Retinal pigment epithelial cell (primary cell): ENCODE measurements around the gene IMPACT.
A peak's percentile ranks its signal among the peaks of the same experiment; 100 is the strongest.

ENCODE experiments used
- DNase-seq: peaks from one replicate; pipeline ENCODE4 v3.0.0-alpha.2; 2010; ENCODE audit warnings: low read depth
- H3K4me3 ChIP-seq: 2 replicates; pipeline ENCODE4 v1.5.1; 2011; ENCODE audit warnings: mild to moderate bottlenecking, low read length, control low read depth, moderate library complexity
- TF ChIP-seq, protein P1 (sequence below): conservative IDR thresholded peaks from 2 replicates; pipeline ENCODE4 v1.5.1; 2011; ENCODE audit warnings: low read depth, low read length, control low read depth, inconsistent platforms

Gene IMPACT

GRCh38 chr18:24402209-24402785 lies 24.2 kb upstream of the IMPACT start:
- DNase-seq = no peak
- H3K4me3 ChIP-seq = no peak overlapping the region
- TF ChIP-seq, protein P1, sequence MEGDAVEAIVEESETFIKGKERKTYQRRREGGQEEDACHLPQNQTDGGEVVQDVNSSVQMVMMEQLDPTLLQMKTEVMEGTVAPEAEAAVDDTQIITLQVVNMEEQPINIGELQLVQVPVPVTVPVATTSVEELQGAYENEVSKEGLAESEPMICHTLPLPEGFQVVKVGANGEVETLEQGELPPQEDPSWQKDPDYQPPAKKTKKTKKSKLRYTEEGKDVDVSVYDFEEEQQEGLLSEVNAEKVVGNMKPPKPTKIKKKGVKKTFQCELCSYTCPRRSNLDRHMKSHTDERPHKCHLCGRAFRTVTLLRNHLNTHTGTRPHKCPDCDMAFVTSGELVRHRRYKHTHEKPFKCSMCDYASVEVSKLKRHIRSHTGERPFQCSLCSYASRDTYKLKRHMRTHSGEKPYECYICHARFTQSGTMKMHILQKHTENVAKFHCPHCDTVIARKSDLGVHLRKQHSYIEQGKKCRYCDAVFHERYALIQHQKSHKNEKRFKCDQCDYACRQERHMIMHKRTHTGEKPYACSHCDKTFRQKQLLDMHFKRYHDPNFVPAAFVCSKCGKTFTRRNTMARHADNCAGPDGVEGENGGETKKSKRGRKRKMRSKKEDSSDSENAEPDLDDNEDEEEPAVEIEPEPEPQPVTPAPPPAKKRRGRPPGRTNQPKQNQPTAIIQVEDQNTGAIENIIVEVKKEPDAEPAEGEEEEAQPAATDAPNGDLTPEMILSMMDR = peak; percentile 35

DNA sequence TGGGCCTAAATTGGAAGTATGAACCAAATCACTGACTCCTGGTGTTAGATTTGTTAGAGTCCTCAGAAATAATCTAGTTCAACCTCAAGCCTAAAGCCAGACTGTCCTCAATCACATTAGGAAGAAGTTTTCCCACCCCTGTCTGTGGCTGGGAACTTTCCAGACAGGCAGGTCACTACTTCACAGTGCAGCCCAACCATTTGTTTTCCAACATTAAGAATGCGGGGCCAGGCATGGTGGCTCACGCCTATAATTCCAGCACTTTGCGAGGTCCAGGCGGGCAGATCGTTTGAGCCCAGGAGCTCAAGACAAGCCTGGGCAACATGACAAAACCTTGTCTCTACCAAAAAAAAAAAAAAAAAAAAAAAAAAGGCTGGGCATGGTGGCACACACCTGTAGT lies 23.4 kb upstream of the IMPACT start:
- no peak for DNase-seq
- TF ChIP-seq, protein P1 = no peak
- no peak overlapping the region for H3K4me3 ChIP-seq

DNA sequence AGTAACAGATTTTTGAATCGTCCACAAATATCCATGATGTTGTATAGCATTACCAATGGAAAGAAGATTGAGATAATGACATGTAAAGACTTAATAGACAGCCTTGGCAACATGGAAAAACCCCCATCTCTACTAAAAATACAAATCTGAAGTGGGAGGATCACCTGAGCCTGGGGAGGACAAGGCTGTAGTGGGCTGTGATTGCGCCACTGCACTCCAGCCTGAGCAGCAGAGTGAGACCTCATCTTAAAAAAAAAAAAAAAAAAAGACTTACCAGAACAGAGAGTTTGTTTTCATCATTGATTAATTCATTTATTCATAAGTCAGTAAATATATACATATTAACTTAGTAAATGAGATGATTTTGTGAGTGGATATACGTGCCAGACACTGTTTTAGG lies 21.9 kb upstream of the IMPACT start:
- no peak for DNase-seq
- TF ChIP-seq, protein P1 = no peak
- no peak overlapping the region for H3K4me3 ChIP-seq

- no peak for DNase-seq
- TF ChIP-seq, protein P1 = no peak
- H3K4me3 ChIP-seq = no peak overlapping the region
These were observed 18.0 kb upstream of the IMPACT start for GRCh38 chr18:24408496-24408895.

DNA sequence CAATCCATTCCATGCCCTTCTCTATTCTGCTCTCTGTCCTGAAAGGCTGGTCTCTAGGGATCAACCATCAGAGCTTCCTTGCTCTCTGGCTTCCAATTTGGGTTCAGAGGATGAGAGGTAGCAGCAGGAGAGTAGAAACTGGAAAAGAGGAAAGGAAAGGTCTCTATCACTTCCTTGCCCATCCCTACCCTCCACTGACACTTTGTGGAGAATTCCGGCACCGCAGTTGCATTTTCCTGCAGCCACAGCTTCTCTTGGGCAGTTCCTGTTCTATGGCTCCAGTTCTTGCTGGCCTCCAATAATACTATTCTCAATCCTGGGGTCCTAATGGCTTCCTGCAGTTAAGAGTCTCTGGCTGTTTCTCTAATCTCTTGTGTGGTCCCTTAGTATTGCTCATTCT lies 13.3 kb upstream of the IMPACT start:
- TF ChIP-seq, protein P1 = peak; percentile 34
- no peak for DNase-seq
- no peak overlapping the region for H3K4me3 ChIP-seq

DNA sequence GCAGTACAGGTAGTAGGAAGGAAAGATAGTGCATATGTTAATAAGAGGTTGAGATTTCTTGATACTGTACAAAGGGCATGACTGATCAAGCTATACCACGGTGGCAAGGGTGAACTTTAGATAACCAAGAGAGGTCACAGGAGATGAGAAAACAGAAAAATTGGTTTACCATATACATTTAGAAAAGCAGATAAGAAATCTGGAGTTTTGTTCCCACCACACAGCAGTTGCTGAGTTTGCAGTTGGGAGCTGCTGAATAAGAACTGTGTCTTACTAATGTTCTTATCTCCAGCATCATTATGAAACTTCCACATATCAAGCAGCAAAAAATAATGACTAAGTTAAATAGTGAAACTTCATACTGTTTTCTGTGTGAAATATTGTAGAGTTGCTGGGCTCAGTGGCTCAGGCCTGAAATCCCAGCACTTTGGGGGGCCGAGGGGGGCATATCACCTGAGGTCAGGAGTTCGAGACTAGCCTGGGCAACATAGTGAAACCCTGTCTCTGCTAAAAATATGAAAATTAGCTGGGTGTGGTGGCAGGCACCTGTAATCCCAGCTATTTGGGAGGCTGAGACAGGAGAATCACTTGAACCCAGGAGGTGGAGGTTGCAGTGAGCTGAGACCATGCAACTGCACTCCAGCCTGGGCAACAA lies 12.0 kb upstream of the IMPACT start:
- DNase-seq = no peak

More for the DNA sequence above, 12.0 kb upstream of the IMPACT start:
- TF ChIP-seq, protein P1 = no peak
- no peak overlapping the region for H3K4me3 ChIP-seq
